ENCODE measurements around the gene ZDHHC17. TPM values are rescaled to one million over a fixed set of nuclear protein-coding genes. Genes with fewer than 3 reads are reported as not detected.

Gene ZDHHC17
- total RNA-seq, 1 experiment from 2014 or later, result 35.3 TPM

DNA sequence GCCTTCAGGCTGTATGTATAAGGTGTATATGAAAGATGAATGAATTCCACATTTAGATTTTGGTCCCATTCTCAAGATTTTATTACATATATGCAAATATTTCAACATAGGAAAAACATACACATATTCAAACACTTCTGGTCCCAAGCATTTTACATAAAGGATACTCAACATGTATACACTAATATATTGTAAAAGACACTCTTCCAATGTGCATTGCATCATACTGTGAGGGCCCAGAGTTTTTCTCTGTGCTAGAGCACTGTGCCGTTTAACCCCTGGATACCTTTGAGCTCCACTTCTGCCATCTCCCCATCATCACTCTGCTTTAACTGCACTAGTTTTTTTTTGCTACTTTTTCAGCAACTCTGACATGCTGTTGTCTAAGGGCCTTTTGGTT is 48.1 kb downstream of the ZDHHC17 start:
- Histone ChIP-seq H3K9me2 (replicated peaks; ENCODE audit: low read length) (no peaks in the 10 kb centered on the region), H2AFZ (ENCODE audit: low read length) (no peak overlapping the region), H3K9me3 (ENCODE audit: low read length) (no peaks in the 10 kb centered on the region), H3K27me3 (ENCODE audit: low read length) (no peaks in the 10 kb centered on the region), H3K27ac (ENCODE audit: low read length) (no peak overlapping the region), H3K4me2 (ENCODE audit: low read length) (no peak overlapping the region), H3K4me3 (ENCODE audit: low read length) (no peak overlapping the region), H3K79me2 (ENCODE audit: low read length) (no peaks in the 10 kb centered on the region), H3K4me1 (ENCODE audit: insufficient read depth, low read length) (no peaks in the 10 kb centered on the region), H3K36me3 (ENCODE audit: low read depth, low read length) (peaks cover 26% of the 10 kb centered on the region), H3K9ac (ENCODE audit: low read length) (no peak overlapping the region), H4K20me1 (ENCODE audit: low read length) (no peaks in the 10 kb centered on the region), H3F3A (ENCODE audit: low read length, unreplicated experiment) (no peaks in the 10 kb centered on the region)
- POLR2A ChIA-PET (ENCODE audit: unreplicated experiment), result no interaction called here
- ATAC-seq, result no peak
- intact Hi-C loops (cut with micrococcal nuclease), result no loop called here
- no peak for TF ChIP-seq EZH2phosphoT487 (IDR thresholded peaks at IDR 0.05; ENCODE audit: borderline replicate concordance, low read length)
- CTCF ChIA-PET, result no interaction called here
- DNase-seq, result no peak
- BruUV-seq (replicated peaks), result no TSS peak

DNA sequence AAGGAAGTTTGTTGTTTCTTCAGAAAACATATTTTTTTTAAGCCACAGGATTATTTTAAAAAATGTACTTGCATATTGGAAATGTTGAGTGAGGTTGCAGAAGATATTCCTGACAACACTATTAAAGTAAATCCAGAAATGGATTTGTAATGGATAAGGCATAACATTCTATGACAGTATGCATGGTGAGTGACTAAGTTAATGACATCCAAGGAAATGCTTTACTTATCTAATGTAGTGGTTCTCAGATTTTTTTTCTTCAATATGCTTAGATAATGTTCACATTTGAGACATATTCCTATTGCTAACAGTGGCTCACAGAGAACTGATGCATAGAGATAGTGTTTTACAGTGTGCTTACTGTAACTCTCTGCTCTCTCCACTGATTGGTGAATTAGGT is 49.4 kb downstream of the ZDHHC17 start:
- CTCF ChIA-PET, result no interaction called here
- TF ChIP-seq EZH2 (IDR thresholded peaks at IDR 0.05; ENCODE audit: low read length, unreplicated experiment) (no peak), EZH2phosphoT487 (IDR thresholded peaks at IDR 0.05; ENCODE audit: borderline replicate concordance, low read length) (no peak)
- TF ChIP-seq, protein P1, sequence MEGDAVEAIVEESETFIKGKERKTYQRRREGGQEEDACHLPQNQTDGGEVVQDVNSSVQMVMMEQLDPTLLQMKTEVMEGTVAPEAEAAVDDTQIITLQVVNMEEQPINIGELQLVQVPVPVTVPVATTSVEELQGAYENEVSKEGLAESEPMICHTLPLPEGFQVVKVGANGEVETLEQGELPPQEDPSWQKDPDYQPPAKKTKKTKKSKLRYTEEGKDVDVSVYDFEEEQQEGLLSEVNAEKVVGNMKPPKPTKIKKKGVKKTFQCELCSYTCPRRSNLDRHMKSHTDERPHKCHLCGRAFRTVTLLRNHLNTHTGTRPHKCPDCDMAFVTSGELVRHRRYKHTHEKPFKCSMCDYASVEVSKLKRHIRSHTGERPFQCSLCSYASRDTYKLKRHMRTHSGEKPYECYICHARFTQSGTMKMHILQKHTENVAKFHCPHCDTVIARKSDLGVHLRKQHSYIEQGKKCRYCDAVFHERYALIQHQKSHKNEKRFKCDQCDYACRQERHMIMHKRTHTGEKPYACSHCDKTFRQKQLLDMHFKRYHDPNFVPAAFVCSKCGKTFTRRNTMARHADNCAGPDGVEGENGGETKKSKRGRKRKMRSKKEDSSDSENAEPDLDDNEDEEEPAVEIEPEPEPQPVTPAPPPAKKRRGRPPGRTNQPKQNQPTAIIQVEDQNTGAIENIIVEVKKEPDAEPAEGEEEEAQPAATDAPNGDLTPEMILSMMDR (conservative IDR thresholded peaks at IDR 0.05; ENCODE audit: low read depth, low read length), result no peak
- H4K20me1 ChIP-seq (ENCODE audit: low read length), result no peaks in the 10 kb centered on the region
- no peaks in the 10 kb centered on the region for H3K27me3 ChIP-seq (ENCODE audit: low read length)
- no TSS peak for BruUV-seq (replicated peaks)
- no peak overlapping the region for H3K4me3 ChIP-seq (ENCODE audit: low read length)
- no peak overlapping the region for H3K9ac ChIP-seq (ENCODE audit: low read length)
- H3F3A ChIP-seq (ENCODE audit: low read length, unreplicated experiment), result no peaks in the 10 kb centered on the region
- H3K4me1 ChIP-seq (ENCODE audit: insufficient read depth, low read length), result no peaks in the 10 kb centered on the region
- intact Hi-C loops (cut with micrococcal nuclease), result no loop called here
- no peaks in the 10 kb centered on the region for H3K79me2 ChIP-seq (ENCODE audit: low read length)
- POLR2A ChIA-PET (ENCODE audit: unreplicated experiment), result no interaction called here
- no peak overlapping the region for H3K4me2 ChIP-seq (ENCODE audit: low read length)
- ATAC-seq (no peak), DNase-seq (no peak)
- H3K9me2 ChIP-seq (replicated peaks; ENCODE audit: low read length), result no peaks in the 10 kb centered on the region
- H3K9me3 ChIP-seq (ENCODE audit: low read length), result no peaks in the 10 kb centered on the region
- H3K36me3 ChIP-seq (ENCODE audit: low read depth, low read length), result peaks cover 21% of the 10 kb centered on the region
- no peak overlapping the region for H2AFZ ChIP-seq (ENCODE audit: low read length)
- no peak overlapping the region for H3K27ac ChIP-seq (ENCODE audit: low read length)

DNA sequence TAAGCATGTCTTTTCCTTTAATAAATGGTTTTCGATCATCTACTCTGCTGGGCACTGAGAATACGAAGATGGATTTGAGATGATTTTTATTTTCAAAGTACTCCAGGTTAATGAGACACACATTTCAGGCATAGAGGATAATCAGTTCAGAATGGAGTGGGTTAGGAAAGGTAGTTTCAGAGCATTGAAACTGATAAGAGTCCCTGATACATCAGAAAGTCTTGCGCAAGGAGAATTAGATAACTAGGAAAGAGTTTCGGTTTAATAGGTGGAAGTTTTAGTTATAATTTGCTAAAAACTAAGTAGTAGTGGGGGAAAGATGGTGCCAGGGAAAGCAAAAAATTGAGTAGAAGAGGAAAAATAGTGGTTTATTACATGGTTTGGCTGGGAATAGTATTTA is 50.1 kb downstream of the ZDHHC17 start:
- intact Hi-C loops (cut with micrococcal nuclease), result no loop called here
- Histone ChIP-seq H3K9ac (ENCODE audit: low read length) (no peak overlapping the region), H3K4me3 (ENCODE audit: low read length) (no peak overlapping the region), H3K9me2 (replicated peaks; ENCODE audit: low read length) (no peaks in the 10 kb centered on the region), H4K20me1 (ENCODE audit: low read length) (no peaks in the 10 kb centered on the region), H3K79me2 (ENCODE audit: low read length) (no peaks in the 10 kb centered on the region), H3K4me2 (ENCODE audit: low read length) (no peak overlapping the region), H3K4me1 (ENCODE audit: insufficient read depth, low read length) (no peaks in the 10 kb centered on the region), H3F3A (ENCODE audit: low read length, unreplicated experiment) (no peaks in the 10 kb centered on the region), H3K27ac (ENCODE audit: low read length) (no peak overlapping the region), H2AFZ (ENCODE audit: low read length) (no peak overlapping the region), H3K9me3 (ENCODE audit: low read length) (no peaks in the 10 kb centered on the region), H3K36me3 (ENCODE audit: low read depth, low read length) (peaks cover 19% of the 10 kb centered on the region), H3K27me3 (ENCODE audit: low read length) (no peaks in the 10 kb centered on the region)
- ChIA-PET CTCF (no interaction called here), POLR2A (ENCODE audit: unreplicated experiment) (no interaction called here)
- no peak for ATAC-seq
- TF ChIP-seq EZH2phosphoT487 (IDR thresholded peaks at IDR 0.05; ENCODE audit: borderline replicate concordance, low read length), result no peak
- no peak for TF ChIP-seq EZH2 (IDR thresholded peaks at IDR 0.05; ENCODE audit: low read length, unreplicated experiment)
- TF ChIP-seq, protein P1 (conservative IDR thresholded peaks at IDR 0.05; ENCODE audit: low read depth, low read length), result no peak
- DNase-seq, result no peak
- BruUV-seq (replicated peaks), result no TSS peak

All from PC-3 (cell line).